GM06990 (cell line): ENCODE results near the gene VIPR2.
"Not testable (repeated sequence)": the region's sequence is repeated elsewhere in the genome, so short reads cannot be mapped to it uniquely, and the experiment has no call there.

Experiments
- DNase-seq: peaks from one replicate; pipeline ENCODE4 v3.0.0-alpha.2; 2011; ENCODE audit not compliant: insufficient read length; ENCODE audit errors: extremely low read depth
- H3K27me3 ChIP-seq: replicated peaks from 2 replicates; pipeline ENCODE4 v1.6.0; 2011; ENCODE audit warnings: low read length; ENCODE audit not compliant: control insufficient read depth, insufficient read depth
- H3K36me3 ChIP-seq: 2 replicates; pipeline ENCODE4 v1.5.1; 2011; ENCODE audit warnings: low read length; ENCODE audit not compliant: control insufficient read depth, insufficient read depth
- H3K4me3 ChIP-seq: replicated peaks from 2 replicates; pipeline ENCODE4 v1.5.1; 2011; ENCODE audit warnings: low read depth, mild to moderate bottlenecking, control low read depth, low read length
- TF ChIP-seq, protein P1 (sequence below): IDR thresholded peaks from 2 replicates; pipeline ENCODE4 v1.5.1; 2011; ENCODE audit warnings: low read length, control low read depth, mild to moderate bottlenecking, inconsistent platforms; ENCODE audit not compliant: insufficient read depth, poor library complexity, severe bottlenecking

Gene VIPR2

DNA sequence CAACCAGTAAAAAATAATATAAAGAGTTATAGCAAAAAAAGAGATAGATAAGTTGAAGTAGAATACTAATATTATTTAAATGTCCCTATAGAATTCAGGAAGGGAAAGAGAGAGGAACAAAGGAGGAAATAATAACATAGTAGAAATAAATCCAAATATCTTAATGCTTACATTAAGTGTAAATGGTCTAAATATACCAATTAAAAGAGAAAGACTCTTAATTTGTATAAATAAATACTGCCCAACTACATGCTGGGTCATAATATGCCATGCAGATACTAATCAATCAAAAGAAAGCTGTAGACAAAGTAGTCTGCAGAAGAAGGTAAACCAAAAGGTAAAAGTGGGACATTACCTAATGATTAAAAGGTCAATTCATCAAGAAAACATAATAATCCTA, 43.3 kb upstream of the VIPR2 start:
- TF ChIP-seq, protein P1, sequence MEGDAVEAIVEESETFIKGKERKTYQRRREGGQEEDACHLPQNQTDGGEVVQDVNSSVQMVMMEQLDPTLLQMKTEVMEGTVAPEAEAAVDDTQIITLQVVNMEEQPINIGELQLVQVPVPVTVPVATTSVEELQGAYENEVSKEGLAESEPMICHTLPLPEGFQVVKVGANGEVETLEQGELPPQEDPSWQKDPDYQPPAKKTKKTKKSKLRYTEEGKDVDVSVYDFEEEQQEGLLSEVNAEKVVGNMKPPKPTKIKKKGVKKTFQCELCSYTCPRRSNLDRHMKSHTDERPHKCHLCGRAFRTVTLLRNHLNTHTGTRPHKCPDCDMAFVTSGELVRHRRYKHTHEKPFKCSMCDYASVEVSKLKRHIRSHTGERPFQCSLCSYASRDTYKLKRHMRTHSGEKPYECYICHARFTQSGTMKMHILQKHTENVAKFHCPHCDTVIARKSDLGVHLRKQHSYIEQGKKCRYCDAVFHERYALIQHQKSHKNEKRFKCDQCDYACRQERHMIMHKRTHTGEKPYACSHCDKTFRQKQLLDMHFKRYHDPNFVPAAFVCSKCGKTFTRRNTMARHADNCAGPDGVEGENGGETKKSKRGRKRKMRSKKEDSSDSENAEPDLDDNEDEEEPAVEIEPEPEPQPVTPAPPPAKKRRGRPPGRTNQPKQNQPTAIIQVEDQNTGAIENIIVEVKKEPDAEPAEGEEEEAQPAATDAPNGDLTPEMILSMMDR, result no peak
- H3K36me3 ChIP-seq, result no peaks in the 10 kb centered on the region
- DNase-seq, result no peak
- no peaks in the 10 kb centered on the region for H3K27me3 ChIP-seq
- H3K4me3 ChIP-seq, result no peak overlapping the region

DNA sequence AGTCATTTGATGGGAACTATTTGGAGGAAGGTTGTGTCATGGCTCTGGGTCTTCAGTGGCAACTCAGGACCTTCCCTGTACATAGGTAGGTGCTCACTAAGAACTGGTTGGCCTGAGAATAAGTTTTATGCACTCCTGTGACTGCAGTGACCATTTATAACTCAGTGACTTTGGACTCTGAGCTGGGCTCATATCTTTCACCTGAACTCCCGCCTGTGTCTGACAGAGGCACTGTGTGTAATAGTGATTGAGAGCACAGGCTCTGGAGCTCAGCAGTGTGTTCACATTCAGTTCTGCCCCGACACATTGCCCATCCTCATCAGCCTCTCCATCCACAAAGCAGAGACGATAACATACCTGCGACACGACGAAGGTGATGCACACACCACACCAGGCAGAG, 34.6 kb upstream of the VIPR2 start:
- TF ChIP-seq, protein P1, result no peak
- H3K4me3 ChIP-seq, result no peak overlapping the region
- H3K27me3 ChIP-seq, result no peaks in the 10 kb centered on the region
- DNase-seq, result no peak
- no peaks in the 10 kb centered on the region for H3K36me3 ChIP-seq

DNA sequence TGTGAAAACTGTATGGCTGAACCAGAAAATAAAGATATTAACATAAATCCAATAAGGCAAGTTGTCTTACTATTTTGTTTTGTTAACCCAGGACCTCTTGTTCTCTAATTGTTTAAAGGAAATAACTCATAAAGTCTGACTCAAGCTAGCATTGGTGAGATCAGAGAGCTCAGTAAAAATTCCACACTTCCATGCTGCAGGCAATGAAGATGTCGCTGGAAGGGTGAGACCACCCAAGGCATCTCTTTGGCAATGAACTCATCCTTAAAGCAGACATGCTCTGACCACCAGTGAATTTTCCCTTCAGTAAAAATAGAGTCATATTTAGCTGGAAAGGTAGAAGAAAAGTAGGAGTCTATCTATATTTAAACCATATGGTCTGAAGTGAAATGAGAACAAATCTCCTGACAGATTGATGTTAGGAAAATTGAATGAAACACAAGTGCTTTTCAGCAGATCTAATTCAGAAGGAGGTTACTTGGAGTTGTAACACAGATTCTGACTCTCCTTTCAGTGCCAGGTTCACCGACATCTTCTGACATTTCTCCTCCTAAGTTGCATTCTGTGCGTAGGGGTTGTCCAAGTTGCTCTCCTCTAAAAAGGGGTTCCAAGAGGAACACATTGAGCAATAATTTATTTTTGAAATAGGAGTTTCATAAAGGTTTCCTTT, 32.8 kb upstream of the VIPR2 start:
- H3K36me3 ChIP-seq, result no peaks in the 10 kb centered on the region
- TF ChIP-seq, protein P1, result no peak
- H3K4me3 ChIP-seq, result no peak overlapping the region
- H3K27me3 ChIP-seq, result no peaks in the 10 kb centered on the region
- no peak for DNase-seq

DNA sequence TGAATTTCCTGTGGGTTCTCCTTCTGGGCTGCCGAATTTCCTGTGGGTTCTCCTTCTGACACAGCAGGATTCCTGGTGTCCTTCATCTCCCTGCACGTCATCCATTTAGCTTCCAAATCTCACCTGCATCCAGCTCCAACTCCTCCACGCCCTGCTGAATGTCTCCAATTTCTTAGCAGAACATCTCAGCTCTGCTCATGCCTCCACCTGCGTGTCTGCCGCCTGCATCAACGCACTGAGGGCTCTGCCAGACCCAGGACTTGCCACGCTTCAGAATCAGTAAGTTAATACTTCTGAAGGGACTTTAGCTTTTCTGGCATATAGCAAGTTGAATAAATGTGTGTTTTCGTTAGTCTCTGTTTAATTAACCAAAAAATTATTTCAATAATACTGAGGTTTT, 31.1 kb upstream of the VIPR2 start:
- H3K27me3 ChIP-seq, result no peaks in the 10 kb centered on the region
- no peak for DNase-seq
- TF ChIP-seq, protein P1, result no peak
- H3K4me3 ChIP-seq, result no peak overlapping the region
- no peaks in the 10 kb centered on the region for H3K36me3 ChIP-seq

DNA sequence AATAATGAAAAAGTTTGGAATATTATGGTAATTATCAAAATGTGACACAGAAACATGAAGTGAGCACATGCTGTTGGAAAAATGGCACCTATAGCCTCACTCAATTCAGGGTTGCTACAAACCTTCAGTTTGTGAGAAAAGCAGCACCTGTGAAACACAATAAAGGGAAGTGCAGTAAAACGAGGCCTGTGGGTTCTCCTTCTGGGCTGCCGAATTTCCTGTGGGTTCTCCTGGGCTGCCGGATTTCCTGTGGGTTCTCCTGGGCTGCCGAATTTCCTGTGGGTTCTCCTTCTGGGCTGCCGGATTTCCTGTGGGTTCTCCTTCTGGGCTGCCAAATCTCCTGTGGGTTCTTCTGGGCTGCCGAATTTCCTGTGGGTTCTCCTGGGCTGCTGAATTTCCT, 30.4 kb upstream of the VIPR2 start:
- DNase-seq, H3K36me3 ChIP-seq, H3K27me3 ChIP-seq, H3K4me3 ChIP-seq: not testable (repeated sequence)

DNA sequence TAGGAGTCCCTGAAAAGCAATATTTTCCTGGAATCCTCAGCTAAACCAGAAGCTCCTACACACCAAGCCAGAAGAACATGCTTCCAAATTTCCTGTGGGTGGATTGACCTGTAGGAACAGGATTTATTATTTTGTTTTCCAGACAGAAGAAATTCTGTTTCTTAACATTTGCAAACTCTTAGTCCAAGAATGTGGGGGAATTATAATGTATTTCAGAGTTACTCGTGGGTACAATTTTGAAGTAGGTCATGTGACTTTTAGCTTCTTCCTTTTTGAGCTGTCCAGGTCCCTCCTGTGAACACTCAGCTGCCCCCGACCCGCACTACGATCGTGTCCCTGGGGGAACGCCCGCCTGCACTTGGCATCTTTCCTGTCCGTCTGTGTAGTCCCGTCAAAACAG, 27.7 kb upstream of the VIPR2 start:
- TF ChIP-seq, protein P1, result no peak
- Histone ChIP-seq H3K27me3 (no peaks in the 10 kb centered on the region), H3K4me3 (no peak overlapping the region), H3K36me3 (no peaks in the 10 kb centered on the region)
- no peak for DNase-seq
